KMS-11 (cell line): ENCODE results near the gene ATE1.

Experiments used
- H2AFZ ChIP-seq: fragments of 200-600 bp; sonication (generic); 2 replicates; pipeline ENCODE4 v1.6.1; 2016; ENCODE audit warnings: antibody characterized with exemption, mixed run types, low read depth
- H3K27ac ChIP-seq: fragments of 200-600 bp; sonication (generic); 2 replicates; pipeline ENCODE4 v1.6.1; 2016; ENCODE audit warnings: mild to moderate bottlenecking, mixed run types
- H3K27me3 ChIP-seq: fragments of 200-600 bp; sonication (generic); 2 replicates; pipeline ENCODE4 v1.6.1; 2017; ENCODE audit warnings: mild to moderate bottlenecking, low read depth, mixed run types, moderate library complexity; ENCODE audit not compliant: insufficient read depth
- H3K36me3 ChIP-seq: fragments of 200-600 bp; sonication (generic); 2 replicates; pipeline ENCODE4 v1.6.1; 2017; ENCODE audit warnings: mild to moderate bottlenecking, mixed run types; ENCODE audit not compliant: insufficient read depth
- H3K4me1 ChIP-seq: fragments of 200-600 bp; sonication (generic); 2 replicates; pipeline ENCODE4 v1.6.1; 2016; ENCODE audit warnings: mild to moderate bottlenecking, low read depth, mixed run types; ENCODE audit not compliant: poor library complexity, severe bottlenecking
- H3K4me2 ChIP-seq: fragments of 200-600 bp; sonication (generic); 2 replicates; pipeline ENCODE4 v1.7.0; 2016; ENCODE audit warnings: mild to moderate bottlenecking, mixed run types
- H3K4me3 ChIP-seq: fragments of 200-600 bp; sonication (generic); IDR thresholded peaks from 2 replicates; pipeline ENCODE4 v1.6.1; 2017; ENCODE audit warnings: low read depth, low read length, mixed read lengths; ENCODE audit not compliant: insufficient read depth
- H3K79me2 ChIP-seq: fragments of 200-600 bp; sonication (generic); 2 replicates; pipeline ENCODE4 v1.6.1; 2016; ENCODE audit warnings: low read depth, mixed run types; ENCODE audit not compliant: insufficient read depth
- H3K9ac ChIP-seq: fragments of 200-600 bp; sonication (generic); 2 replicates; pipeline ENCODE4 v1.6.1; 2016; ENCODE audit warnings: mild to moderate bottlenecking, mixed run types
- H4K20me1 ChIP-seq: fragments of 200-600 bp; sonication (generic); 2 replicates; pipeline ENCODE4 v1.6.1; 2016; ENCODE audit warnings: mild to moderate bottlenecking, mixed run types; ENCODE audit not compliant: insufficient read depth
- TF ChIP-seq, protein P1 (sequence below): fragments of 200-600 bp; sonication (generic); conservative IDR thresholded peaks from 2 replicates; pipeline ENCODE4 v1.6.1; 2017; ENCODE audit warnings: low read depth, mild to moderate bottlenecking, antibody characterized with exemption, low read length, moderate library complexity, mixed read lengths

ATE1 gene

DNA sequence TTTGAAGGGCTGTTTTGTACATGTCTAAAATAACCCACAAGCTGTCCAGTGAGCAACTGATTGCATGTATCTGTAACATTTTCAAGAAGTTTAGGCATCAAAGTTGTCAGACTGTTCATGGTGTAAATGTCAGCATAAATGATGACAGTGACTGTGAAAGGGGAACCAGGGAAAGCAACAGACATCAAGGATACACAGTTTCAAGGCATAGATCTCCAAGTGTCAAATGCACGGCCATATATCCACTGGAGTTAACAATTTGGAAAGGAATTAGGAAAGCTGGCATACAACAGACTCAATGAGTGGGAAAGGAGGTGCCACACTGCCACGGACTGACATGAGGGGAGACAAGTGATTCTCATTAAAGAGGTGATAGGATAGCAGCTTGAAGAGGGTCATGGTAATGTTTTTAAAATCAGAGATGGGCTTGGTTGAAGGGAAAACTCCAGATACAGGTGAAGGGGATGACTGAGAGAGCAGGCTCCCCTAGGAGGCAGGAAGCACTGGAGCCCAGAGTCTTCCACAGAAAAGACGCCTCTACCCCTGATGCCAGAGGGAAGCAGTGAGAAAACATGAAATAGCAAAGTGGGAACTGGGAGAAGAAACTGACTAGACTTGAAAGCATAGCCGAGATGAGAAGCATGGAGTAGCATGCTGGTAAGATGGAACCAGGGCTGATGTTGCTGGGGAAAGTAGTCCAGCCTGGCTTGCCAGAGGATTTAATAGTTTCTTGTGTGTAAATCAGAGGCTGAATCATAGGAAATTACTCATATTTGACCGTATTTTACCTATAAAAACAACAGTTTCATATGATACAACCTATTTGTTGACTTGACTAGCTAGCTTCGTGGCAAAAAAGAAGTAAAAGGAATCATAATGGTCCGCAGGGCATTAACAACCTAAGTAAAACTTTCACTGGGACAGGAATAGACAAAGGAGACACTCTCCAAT is 28.6 kb upstream of the ATE1 start:
- Histone ChIP-seq H4K20me1 (no peaks in the 10 kb centered on the region), H3K4me1 (no peaks in the 10 kb centered on the region), H3K4me3 (no peak overlapping the region), H2AFZ (no peak overlapping the region), H3K9ac (no peak overlapping the region), H3K27ac (no peak overlapping the region), H3K36me3 (no peaks in the 10 kb centered on the region), H3K79me2 (no peaks in the 10 kb centered on the region), H3K4me2 (no peak overlapping the region), H3K27me3 (no peaks in the 10 kb centered on the region)
- TF ChIP-seq, protein P1, sequence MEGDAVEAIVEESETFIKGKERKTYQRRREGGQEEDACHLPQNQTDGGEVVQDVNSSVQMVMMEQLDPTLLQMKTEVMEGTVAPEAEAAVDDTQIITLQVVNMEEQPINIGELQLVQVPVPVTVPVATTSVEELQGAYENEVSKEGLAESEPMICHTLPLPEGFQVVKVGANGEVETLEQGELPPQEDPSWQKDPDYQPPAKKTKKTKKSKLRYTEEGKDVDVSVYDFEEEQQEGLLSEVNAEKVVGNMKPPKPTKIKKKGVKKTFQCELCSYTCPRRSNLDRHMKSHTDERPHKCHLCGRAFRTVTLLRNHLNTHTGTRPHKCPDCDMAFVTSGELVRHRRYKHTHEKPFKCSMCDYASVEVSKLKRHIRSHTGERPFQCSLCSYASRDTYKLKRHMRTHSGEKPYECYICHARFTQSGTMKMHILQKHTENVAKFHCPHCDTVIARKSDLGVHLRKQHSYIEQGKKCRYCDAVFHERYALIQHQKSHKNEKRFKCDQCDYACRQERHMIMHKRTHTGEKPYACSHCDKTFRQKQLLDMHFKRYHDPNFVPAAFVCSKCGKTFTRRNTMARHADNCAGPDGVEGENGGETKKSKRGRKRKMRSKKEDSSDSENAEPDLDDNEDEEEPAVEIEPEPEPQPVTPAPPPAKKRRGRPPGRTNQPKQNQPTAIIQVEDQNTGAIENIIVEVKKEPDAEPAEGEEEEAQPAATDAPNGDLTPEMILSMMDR: no peak

DNA sequence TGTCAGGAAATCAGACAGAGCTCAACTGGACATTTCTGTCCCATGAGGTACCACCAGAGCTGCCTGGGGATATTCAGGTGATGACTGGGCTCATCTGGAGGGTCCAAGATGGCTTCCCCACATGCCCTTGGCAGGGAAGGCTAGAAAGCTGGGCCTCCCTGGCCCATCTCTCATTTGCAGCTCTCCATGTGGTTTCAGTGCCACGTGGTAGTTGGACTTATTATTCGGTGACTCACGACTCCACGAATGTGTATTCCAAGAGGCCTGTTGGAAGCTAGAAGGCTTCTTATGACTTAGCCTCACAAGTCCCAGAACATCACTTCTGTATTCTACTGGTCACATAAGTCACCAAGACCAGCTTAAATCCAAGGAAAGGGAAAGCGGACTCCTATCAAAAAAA is 24.4 kb upstream of the ATE1 start:
- H3K27me3 ChIP-seq: no peaks in the 10 kb centered on the region
- H3K27ac ChIP-seq: no peak overlapping the region
- TF ChIP-seq, protein P1: no peak
- H3K4me2 ChIP-seq: no peak overlapping the region
- no peak overlapping the region for H3K4me3 ChIP-seq
- H3K79me2 ChIP-seq: no peaks in the 10 kb centered on the region
- no peak overlapping the region for H2AFZ ChIP-seq
- no peaks in the 10 kb centered on the region for H3K36me3 ChIP-seq
- H3K4me1 ChIP-seq: no peaks in the 10 kb centered on the region
- H3K9ac ChIP-seq: no peak overlapping the region
- no peaks in the 10 kb centered on the region for H4K20me1 ChIP-seq

DNA sequence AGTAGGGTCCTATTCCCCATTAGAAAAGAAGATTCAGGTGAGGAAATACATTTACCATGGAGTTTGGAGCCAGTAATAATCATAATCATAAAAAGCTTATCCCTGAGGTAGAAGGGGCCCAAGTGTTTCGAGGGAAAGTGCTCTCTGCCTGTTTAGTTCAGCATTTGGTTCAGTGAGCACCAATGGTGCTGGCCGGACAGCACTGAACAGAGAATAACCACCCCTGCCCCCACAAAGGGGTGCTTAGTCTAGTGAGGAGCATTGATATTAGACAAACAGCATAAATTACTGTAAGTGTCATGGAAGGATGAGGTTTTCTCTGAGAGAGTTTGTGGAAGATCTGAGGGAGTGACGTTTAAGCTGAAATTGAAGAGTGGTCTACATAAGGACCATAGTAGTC is 21.6 kb upstream of the ATE1 start:
- Histone ChIP-seq H3K9ac (no peak overlapping the region), H3K4me1 (no peaks in the 10 kb centered on the region), H3K79me2 (no peaks in the 10 kb centered on the region), H3K27me3 (no peaks in the 10 kb centered on the region), H3K36me3 (no peaks in the 10 kb centered on the region), H3K4me2 (no peak overlapping the region), H2AFZ (no peak overlapping the region), H4K20me1 (no peaks in the 10 kb centered on the region), H3K27ac (no peak overlapping the region), H3K4me3 (no peak overlapping the region)
- TF ChIP-seq, protein P1: no peak

DNA sequence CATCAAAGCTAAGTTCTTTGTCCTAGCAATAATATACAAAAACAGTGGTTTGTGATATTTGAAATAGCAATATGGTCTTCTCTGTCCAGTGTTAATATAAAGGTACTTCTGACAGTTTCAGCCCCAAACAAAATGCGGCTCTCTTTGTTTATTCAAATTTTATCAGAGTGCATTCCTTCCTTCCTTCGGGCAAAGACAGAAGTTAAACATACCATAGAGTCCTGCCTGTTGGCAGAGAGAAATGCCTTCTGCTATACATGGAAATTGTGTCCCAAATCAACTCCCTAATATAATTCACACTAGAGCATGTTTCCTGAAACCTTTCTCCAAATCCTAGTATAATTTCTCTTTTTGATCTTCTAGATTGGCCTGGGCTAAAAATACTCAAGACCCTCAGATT is 21.2 kb upstream of the ATE1 start:
- Histone ChIP-seq H4K20me1 (no peaks in the 10 kb centered on the region), H3K4me1 (no peaks in the 10 kb centered on the region), H3K9ac (no peak overlapping the region), H2AFZ (no peak overlapping the region), H3K4me2 (no peak overlapping the region), H3K36me3 (no peaks in the 10 kb centered on the region), H3K27me3 (no peaks in the 10 kb centered on the region), H3K4me3 (no peak overlapping the region), H3K79me2 (no peaks in the 10 kb centered on the region), H3K27ac (no peak overlapping the region)
- TF ChIP-seq, protein P1: no peak
